Motor neuron (in vitro differentiated cells): ENCODE measurements around the gene PCDH12. TPM values are rescaled to one million over a fixed set of nuclear protein-coding genes. Genes with fewer than 3 reads are reported as not detected.

ENCODE experiments used
- ATAC-seq, 8 experiments: fragments of 200-7000 bp; cut with Tn5 transposase; replicated peaks in 6 of 8; 2 replicates each; pipeline ENCODE4 v1.8.0; 2021; ENCODE audit warnings: mild to moderate bottlenecking in 8 of 8, moderate library complexity in 8 of 8
- H3K27ac ChIP-seq, 2 donors: fragments of 250-450 bp; sonication (Bioruptor Pico); 2 replicates each; pipeline ENCODE4 v1.9.0; 2021; ENCODE audit warnings: antibody characterized with exemption in 2 of 2, mild to moderate bottlenecking in 2 of 2, moderate library complexity in 1 of 2
- H3K4me1 ChIP-seq, 2 donors: fragments of 250-450 bp; sonication (Bioruptor Pico); replicated peaks in 1 of 2; 2 replicates each; pipeline ENCODE4 v1.6.1; 2021; ENCODE audit warnings: antibody characterized with exemption in 2 of 2, mild to moderate bottlenecking in 2 of 2, moderate library complexity in 1 of 2
- H3K4me3 ChIP-seq, 5 donors: fragments of 250-450 bp; sonication (Bioruptor Pico); 2 replicates each; pipeline ENCODE4 v1.9.0; 2021; ENCODE audit warnings: antibody characterized with exemption in 5 of 5, mild to moderate bottlenecking in 5 of 5, moderate library complexity in 4 of 5
- WGBS, 10 experiments: fragments of 450-650 bp; shearing (Covaris generic); methylation state at CpG; one replicate each; pipeline ENCODE4 v1.0.0; 2022; 5-methylcytosine and 5-hydroxymethylcytosine counted together
- in situ Hi-C, 9 experiments: fragments of 400-800 bp; cut with MboI; loops; one replicate each; pipeline ENCODE4 v1.15.0; 2021; ENCODE audit warnings: low sequenced_read_pairs in 9 of 9, low pct_unique_long_range_greater_than_20kb in 2 of 9; ENCODE audit not compliant: unreplicated experiment in 9 of 9
- total RNA-seq, 8 experiments: library from RNA; unstranded; fragments of 300-600 nt; gene quantifications; 2 replicates each; pipeline versions ENCODE4 v1.2.3 to v1.2.4, GENCODE V29; 2022

The PCDH12 gene
- 10 to 100 TPM in 1 of 8 experiments, 1 to 10 TPM in 3, under 1 TPM in 4; 0.60 to 15.8 (median 0.93) TPM for total RNA-seq

- Histone ChIP-seq H3K4me3 (no peak within 1 kb of the TSS), H3K4me1 (peaks cover 8 to 18% of the 10 kb centered on the region in 2 donors), H3K27ac (no peak within 1 kb of the TSS)
- WGBS, 10 experiments: 14 to 60% (median 28%) methylated on average over 2 to 6 of the region's 7 CpGs; no CpG with 5 or more reads in 2 of the 10 experiments
- ATAC-seq: peak in 2 of 8 experiments; percentile 19 to 37
- in situ Hi-C loops: loop anchor here in 4 of 9 experiments (10.0 to 25.0 kb wide), 4 partner anchors 73 to 283 kb away; partner anchors contain the start of gene ARAP3 (in 1 of the 4)
Measured at GRCh38 chr5:141958113-141958512, at the start of gene PCDH12. TSS of gene PCDH12 (minus strand) at chr5:141958202. CDS start at chr5:141957851, 351 bp downstream.

- H3K27ac ChIP-seq: no peak overlapping the region
- no peak for ATAC-seq
- WGBS, 10 experiments: 60 to 100% (median 100%) methylated on average over 1 of the region's 1 CpG; no CpG with 5 or more reads in 3 of the 10 experiments
- H3K4me3 ChIP-seq: no peak overlapping the region
- in situ Hi-C loops: loop anchor here in 6 of 9 experiments (10.0 to 25.0 kb wide), 5 partner anchors 105 to 680 kb away; partner anchors contain the start of genes NDFIP1 (in 3 of the 6) and FGF1 (in 1 of the 6)
- peaks cover 3 to 5% of the 10 kb centered on the region in 2 donors for H3K4me1 ChIP-seq
Measured at GRCh38 chr5:142007237-142007544, 49.2 kb upstream of the PCDH12 start.

- in situ Hi-C loops: loop anchor here in 6 of 9 experiments (10.0 to 25.0 kb wide), 5 partner anchors 106 to 681 kb away; partner anchors contain the start of genes NDFIP1 (in 3 of the 6) and FGF1 (in 1 of the 6)
- no peak overlapping the region for H3K4me3 ChIP-seq
- H3K27ac ChIP-seq: no peak overlapping the region
- ATAC-seq: peak in 3 of 8 experiments; percentile 32 to 83 (median 36)
- 46 to 100% (median 85%) methylated on average over 1 to 3 of the region's 3 CpGs; no CpG with 5 or more reads in 1 of the 10 experiments for WGBS, 10 experiments
- no peaks in the 10 kb centered on the region for H3K4me1 ChIP-seq
Measured at GRCh38 chr5:142006363-142007236, 48.6 kb upstream of the PCDH12 start.

- WGBS, 10 experiments: 17 to 80% (median 66%) methylated on average over 1 to 2 of the region's 2 CpGs; no CpG with 5 or more reads in 2 of the 10 experiments
- Histone ChIP-seq H3K4me1 (no peaks in the 10 kb centered on the region), H3K27ac (no peak overlapping the region), H3K4me3 (no peak overlapping the region)
- in situ Hi-C loops: loop anchor here in 6 of 9 experiments (10.0 to 25.0 kb wide), 5 partner anchors 109 to 684 kb away; partner anchors contain the start of genes NDFIP1 (in 3 of the 6) and FGF1 (in 1 of the 6)
- ATAC-seq: no peak
Measured at GRCh38 chr5:142003266-142003800, 45.3 kb upstream of the PCDH12 start.

GRCh38 chr5:142000704-142001484, 42.9 kb upstream of the PCDH12 start:
- ATAC-seq: peak in 3 of 8 experiments; percentile 70 to 76 (median 74)
- in situ Hi-C loops: loop anchor here in 6 of 9 experiments (10.0 to 25.0 kb wide), 5 partner anchors 111 to 686 kb away; partner anchors contain the start of genes NDFIP1 (in 3 of the 6) and FGF1 (in 1 of the 6)
- Histone ChIP-seq H3K4me1 (no peaks in the 10 kb centered on the region), H3K27ac (no peak overlapping the region), H3K4me3 (no peak overlapping the region)
- 67 to 100% (median 88%) methylated on average over 1 to 6 of the region's 6 CpGs; no CpG with 5 or more reads in 3 of the 10 experiments for WGBS, 10 experiments

- ATAC-seq: no peak
- WGBS, 10 experiments: 0 to 100% (median 88%) methylated on average over 1 of the region's 1 CpG; no CpG with 5 or more reads in 4 of the 10 experiments
- Histone ChIP-seq H3K27ac (no peak overlapping the region), H3K4me3 (no peak overlapping the region), H3K4me1 (no peaks in the 10 kb centered on the region)
- in situ Hi-C loops: loop anchor here in 6 of 9 experiments (10.0 to 25.0 kb wide), 5 partner anchors 112 to 687 kb away; partner anchors contain the start of genes NDFIP1 (in 3 of the 6) and FGF1 (in 1 of the 6)
Measured at GRCh38 chr5:142000173-142000572, 42.2 kb upstream of the PCDH12 start.

GRCh38 chr5:141997358-141997960, 39.5 kb upstream of the PCDH12 start:
- ATAC-seq: no peak
- WGBS, 10 experiments: 28 to 100% (median 84%) methylated on average over 1 to 6 of the region's 6 CpGs; no CpG with 5 or more reads in 1 of the 10 experiments
- Histone ChIP-seq H3K4me1 (no peaks in the 10 kb centered on the region), H3K4me3 (no peak overlapping the region), H3K27ac (no peak overlapping the region)
- in situ Hi-C loops: loop anchor here in 2 of 9 experiments (10.0 to 25.0 kb wide), 3 partner anchors 137 to 565 kb away; no protein-coding TSS in a partner anchor

- in situ Hi-C loops: loop anchor here in 2 of 9 experiments (10.0 to 25.0 kb wide), 3 partner anchors 139 to 567 kb away; no protein-coding TSS in a partner anchor
- WGBS, 10 experiments: 87 to 100% (median 95%) methylated on average over 1 to 3 of the region's 3 CpGs
- H3K4me3 ChIP-seq: no peak overlapping the region
- H3K27ac ChIP-seq: no peak overlapping the region
- peak in 1 of 8 experiments; percentile 29 for ATAC-seq
- H3K4me1 ChIP-seq: no peaks in the 10 kb centered on the region
Measured at GRCh38 chr5:141995656-141996055, 37.7 kb upstream of the PCDH12 start.

- Histone ChIP-seq H3K4me1 (no peaks in the 10 kb centered on the region), H3K27ac (no peak overlapping the region), H3K4me3 (no peak overlapping the region)
- peak in 2 of 8 experiments; percentile 55 to 75 for ATAC-seq
- in situ Hi-C loops: loop anchor here in 2 of 9 experiments (10.0 to 25.0 kb wide), 3 partner anchors 140 to 568 kb away; no protein-coding TSS in a partner anchor
- WGBS, 10 experiments: 20 to 92% (median 71%) methylated on average over 1 to 4 of the region's 4 CpGs; no CpG with 5 or more reads in 1 of the 10 experiments
Measured at GRCh38 chr5:141994511-141995136, 36.6 kb upstream of the PCDH12 start.

- in situ Hi-C loops: loop anchor here in 2 of 9 experiments (10.0 to 25.0 kb wide), 3 partner anchors 142 to 570 kb away; no protein-coding TSS in a partner anchor
- Histone ChIP-seq H3K4me1 (no peaks in the 10 kb centered on the region), H3K4me3 (no peak overlapping the region), H3K27ac (no peak overlapping the region)
- ATAC-seq: peak; percentile 39 to 85 (median 66)
- 0 to 67% (median 25%) methylated on average over 1 to 2 of the region's 2 CpGs; no CpG with 5 or more reads in 1 of the 10 experiments for WGBS, 10 experiments
Measured at GRCh38 chr5:141992349-141992963, 34.5 kb upstream of the PCDH12 start.

GRCh38 chr5:141989720-141990119, 31.7 kb upstream of the PCDH12 start:
- H3K27ac ChIP-seq: no peak overlapping the region
- H3K4me3 ChIP-seq: no peak overlapping the region
- WGBS, 10 experiments: 0 to 60% (median 0%) methylated on average over 1 of the region's 1 CpG; no CpG with 5 or more reads in 1 of the 10 experiments
- ATAC-seq: no peak
- H3K4me1 ChIP-seq: no peaks in the 10 kb centered on the region
- in situ Hi-C loops: loop anchor here in 2 of 9 experiments (10.0 to 25.0 kb wide), 3 partner anchors 145 to 573 kb away; no protein-coding TSS in a partner anchor
